HEK293 (cell line): ENCODE measurements around the gene GRIK2.
A peak's percentile ranks its signal among the peaks of the same experiment; 100 is the strongest.

Experiments used
- CTCF ChIA-PET: fragments of 350-600 bp; formaldehyde crosslinking; extraction: SDS; loops from one replicate; lab custom pipeline; 2021; ENCODE audit warnings: antibody characterized with exemption; lab: Yijun Ruan, JAX
- POLR2A ChIA-PET: fragments of 300-600 bp; formaldehyde crosslinking; extraction: SDS; loops from one replicate; lab custom pipeline; 2020; ENCODE audit warnings: antibody characterized with exemption, inconsistent platforms; lab: Yijun Ruan, JAX
- H3K27ac ChIP-seq: fragments of 200-500 bp; sonication (Bioruptor generic); 2 replicates; pipeline ENCODE4 v1.5.1; 2014; ENCODE audit warnings: low read depth, low read length, control low read depth, inconsistent platforms; ENCODE audit errors: extremely low read depth
- H3K36me3 ChIP-seq, 2 experiments: fragments of 200-500 bp in 1 of 2; sonication (Bioruptor generic) in 1 of 2; 1 replicate in 1 of 2; 2 replicates in 1 of 2; pipeline ENCODE4 v1.5.1; 2014 to 2017; ENCODE audit warnings: inconsistent platforms in 2 of 2, low read length in 2 of 2; ENCODE audit not compliant: control insufficient read depth in 2 of 2, insufficient read depth in 1 of 2
- H3K4me1 ChIP-seq: fragments of 200-500 bp; sonication (Bioruptor generic); 2 replicates; pipeline ENCODE4 v1.5.1; 2014; ENCODE audit warnings: mild to moderate bottlenecking, low read length, inconsistent platforms; ENCODE audit not compliant: control insufficient read depth, insufficient read depth
- H3K4me3 ChIP-seq: 2 replicates; pipeline ENCODE4 v1.5.1; 2011; ENCODE audit warnings: low read depth, mild to moderate bottlenecking, control low read depth, low read length, moderate library complexity
- H3K9me3 ChIP-seq: fragments of 200-500 bp; sonication (Bioruptor generic); 2 replicates; pipeline ENCODE4 v1.5.1; 2014; ENCODE audit warnings: low read depth, low read length, inconsistent platforms; ENCODE audit not compliant: control insufficient read depth, insufficient read depth
- PATZ1 ChIP-seq: fragments of 450-650 bp; formaldehyde crosslinking; IDR thresholded peaks from 2 replicates; pipeline ENCODE4 v1.5.1; 2016; ENCODE audit warnings: missing biosample characterization, missing genetic modification characterization
- PRDM1 ChIP-seq: fragments of 450-650 bp; formaldehyde crosslinking; IDR thresholded peaks from 2 replicates; pipeline ENCODE4; 2016; ENCODE audit warnings: missing biosample characterization, missing genetic modification characterization
- REPIN1 ChIP-seq: fragments of 450-650 bp; formaldehyde crosslinking; IDR thresholded peaks from 2 replicates; pipeline ENCODE4 v1.5.1; 2017; ENCODE audit warnings: missing biosample characterization, missing genetic modification characterization, low read depth
- ZBTB8A ChIP-seq: fragments of 450-650 bp; formaldehyde crosslinking; IDR thresholded peaks from 2 replicates; pipeline ENCODE4 v1.5.1; 2016; ENCODE audit warnings: missing biosample characterization, missing genetic modification characterization
- ZNF133 ChIP-seq: fragments of 450-650 bp; formaldehyde crosslinking; IDR thresholded peaks from 2 replicates; pipeline ENCODE4 v1.5.1; 2016; ENCODE audit warnings: missing biosample characterization, missing genetic modification characterization
- ZNF18 ChIP-seq: fragments of 450-650 bp; formaldehyde crosslinking; IDR thresholded peaks from 2 replicates; pipeline ENCODE4 v1.5.1; 2016; ENCODE audit warnings: missing biosample characterization, missing genetic modification characterization
- ZNF366 ChIP-seq: fragments of 450-650 bp; formaldehyde crosslinking; conservative IDR thresholded peaks from 2 replicates; pipeline ENCODE4 v1.5.1; 2016; ENCODE audit warnings: missing biosample characterization, missing genetic modification characterization
- ZNF488 ChIP-seq: fragments of 450-650 bp; formaldehyde crosslinking; IDR thresholded peaks from 2 replicates; pipeline ENCODE4 v1.5.1; 2016; ENCODE audit warnings: missing biosample characterization, missing genetic modification characterization
- ZNF776 ChIP-seq: fragments of 450-650 bp; formaldehyde crosslinking; IDR thresholded peaks from 2 replicates; pipeline ENCODE4 v1.5.0; 2017; ENCODE audit warnings: missing biosample characterization, missing genetic modification characterization, borderline replicate concordance
- TF ChIP-seq, protein P1 (sequence below): fragments of 450-650 bp; formaldehyde crosslinking; IDR thresholded peaks from 2 replicates; pipeline ENCODE4 v1.5.1; 2016; ENCODE audit warnings: missing biosample characterization, missing genetic modification characterization

The GRIK2 gene

GRCh38 chr6:102115911-102116310 lies 722.4 kb downstream of the GRIK2 start (continued):
- no peak for TF ChIP-seq PATZ1
- no peak for TF ChIP-seq ZBTB8A (tag by site-specific recombination)
- TF ChIP-seq PRDM1 (tag by site-specific recombination): no peak
- no peak for TF ChIP-seq ZNF776 (tag by site-specific recombination)
- TF ChIP-seq, protein P1, sequence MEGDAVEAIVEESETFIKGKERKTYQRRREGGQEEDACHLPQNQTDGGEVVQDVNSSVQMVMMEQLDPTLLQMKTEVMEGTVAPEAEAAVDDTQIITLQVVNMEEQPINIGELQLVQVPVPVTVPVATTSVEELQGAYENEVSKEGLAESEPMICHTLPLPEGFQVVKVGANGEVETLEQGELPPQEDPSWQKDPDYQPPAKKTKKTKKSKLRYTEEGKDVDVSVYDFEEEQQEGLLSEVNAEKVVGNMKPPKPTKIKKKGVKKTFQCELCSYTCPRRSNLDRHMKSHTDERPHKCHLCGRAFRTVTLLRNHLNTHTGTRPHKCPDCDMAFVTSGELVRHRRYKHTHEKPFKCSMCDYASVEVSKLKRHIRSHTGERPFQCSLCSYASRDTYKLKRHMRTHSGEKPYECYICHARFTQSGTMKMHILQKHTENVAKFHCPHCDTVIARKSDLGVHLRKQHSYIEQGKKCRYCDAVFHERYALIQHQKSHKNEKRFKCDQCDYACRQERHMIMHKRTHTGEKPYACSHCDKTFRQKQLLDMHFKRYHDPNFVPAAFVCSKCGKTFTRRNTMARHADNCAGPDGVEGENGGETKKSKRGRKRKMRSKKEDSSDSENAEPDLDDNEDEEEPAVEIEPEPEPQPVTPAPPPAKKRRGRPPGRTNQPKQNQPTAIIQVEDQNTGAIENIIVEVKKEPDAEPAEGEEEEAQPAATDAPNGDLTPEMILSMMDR (tag by site-specific recombination): no peak
- TF ChIP-seq REPIN1 (tag by site-specific recombination): no peak

- CTCF ChIA-PET: no interaction called here
- TF ChIP-seq ZNF133 (no peak), ZNF366 (tag by site-specific recombination) (peak; percentile 74), ZNF18 (tag by site-specific recombination) (no peak), ZNF488 (no peak)
Observed at GRCh38 chr6:102118034-102118433, 724.5 kb downstream of the GRIK2 start.

More at GRCh38 chr6:102118034-102118433, 724.5 kb downstream of the GRIK2 start:
- Histone ChIP-seq H3K4me1 (no peaks in the 10 kb centered on the region), H3K4me3 (no peak overlapping the region), H3K27ac (no peak overlapping the region), H3K9me3 (no peaks in the 10 kb centered on the region), H3K36me3 (no peaks in the 10 kb centered on the region)
- POLR2A ChIA-PET: no interaction called here
